ENCODE data around the gene APBA2. TPM values are rescaled to one million over a fixed set of nuclear protein-coding genes. Genes with fewer than 3 reads are reported as not detected.

APBA2 gene
- total and polyA plus RNA-seq, 2 of the 4 experiments (the other 2 are of a cell fraction) = 21.7 to 33.0 TPM

DNA sequence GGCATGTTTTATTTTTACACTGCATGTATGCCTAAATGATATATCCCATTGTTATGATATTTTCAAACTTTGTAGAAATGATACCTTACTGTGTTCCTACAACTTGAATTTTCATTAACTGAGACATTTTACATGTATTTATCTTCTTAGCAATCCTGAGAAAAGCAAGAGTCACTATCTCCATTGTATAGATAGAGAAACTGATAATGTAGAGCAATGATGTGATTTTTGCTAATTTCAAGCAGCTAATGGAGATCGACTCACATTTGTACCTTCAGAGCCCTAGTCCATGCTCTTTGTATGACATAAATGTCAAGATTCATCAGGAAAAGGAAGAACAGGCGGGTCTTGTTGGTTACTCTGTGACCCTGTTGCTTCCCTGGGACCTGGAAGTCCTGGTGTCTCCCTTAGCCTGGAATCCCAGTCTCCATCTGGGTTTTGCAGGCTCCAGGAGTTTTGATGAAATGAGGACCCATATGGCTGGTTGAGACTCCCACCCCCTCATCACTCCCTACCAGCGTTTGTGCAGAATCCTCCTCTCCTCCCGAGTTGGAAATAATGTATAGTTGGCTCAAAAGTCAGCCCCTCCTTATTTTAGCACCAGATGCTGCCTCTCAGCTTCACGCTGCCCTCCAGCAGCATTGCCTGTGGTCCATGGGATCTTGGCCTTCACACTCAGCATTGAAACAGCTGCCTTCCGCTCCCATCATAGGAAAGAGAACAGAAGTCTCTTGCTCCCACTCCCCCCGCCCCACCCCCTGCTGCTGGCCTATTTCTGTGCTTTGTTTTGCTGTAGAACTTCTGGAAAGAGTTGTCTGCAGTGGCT is 67.1 kb downstream of the APBA2 start (continued):
- no peak for TF ChIP-seq NFE2L2 (IDR thresholded peaks at IDR 0.05; ENCODE audit: low read depth, low read length)

DNA sequence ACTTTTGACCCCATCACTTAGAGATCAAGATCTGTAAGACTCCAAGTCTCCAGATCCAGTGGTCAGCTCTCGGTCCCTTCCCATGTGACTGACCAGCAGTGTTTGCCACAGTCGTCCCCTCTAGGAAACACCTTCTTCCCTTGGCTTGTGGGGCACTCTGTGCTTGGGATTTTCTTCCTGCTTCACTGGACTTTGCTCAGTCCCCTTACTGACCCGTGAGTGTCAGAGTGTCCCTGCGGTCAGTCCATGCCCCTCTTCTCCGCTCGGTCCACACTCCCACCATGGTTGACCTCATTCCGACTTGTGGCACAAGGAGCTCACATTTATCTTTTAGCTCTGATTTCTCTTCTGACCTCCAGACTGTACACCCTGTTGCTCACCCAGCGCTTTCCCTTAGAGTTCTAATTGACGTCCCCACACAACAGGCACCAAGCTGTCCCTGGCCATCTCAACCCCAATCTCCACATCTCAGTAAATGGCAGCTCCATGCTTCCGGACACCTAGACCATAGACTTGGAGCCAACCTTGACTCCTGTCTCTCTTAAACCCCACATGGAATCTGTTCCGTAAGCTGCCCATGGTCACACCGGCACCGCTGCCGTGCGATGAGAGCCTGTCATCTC is 67.9 kb downstream of the APBA2 start:
- no peak overlapping the region for H3K27ac ChIP-seq (ENCODE audit: insufficient read depth, low read length)
- POLR2A ChIA-PET (ENCODE audit: unreplicated experiment) = no interaction called here

More for the DNA sequence above, 67.9 kb downstream of the APBA2 start:
- Histone ChIP-seq H2AFZ (replicated peaks; ENCODE audit: low read length, poor library complexity) (no peak overlapping the region), H3K4me3 (ENCODE audit: insufficient read depth, low read depth, low read length) (no peak overlapping the region), H3K27me3 (ENCODE audit: control insufficient read depth, insufficient read depth, low read length) (no peaks in the 10 kb centered on the region), H2AK9ac (replicated peaks; ENCODE audit: low read depth, low read length, poor library complexity) (no peak overlapping the region), H4K20me1 (ENCODE audit: insufficient read depth, low read length) (peaks cover 3% of the 10 kb centered on the region; the same call in 1 of the 2 replicates), H2BK15ac (ENCODE audit: low read depth, low read length) (no peak overlapping the region), H3K23ac (ENCODE audit: low read depth, low read length) (no peak overlapping the region), H4K5ac (ENCODE audit: low read depth, low read length) (no peak overlapping the region), H4K91ac (ENCODE audit: insufficient read depth, low read depth, low read length) (no peak overlapping the region), H2BK120ac (ENCODE audit: low read depth, low read length) (no peak overlapping the region), H3K36me3 (ENCODE audit: control insufficient read depth, insufficient read depth, low read length) (no peaks in the 10 kb centered on the region), H3K4me1 (ENCODE audit: control insufficient read depth, insufficient read depth, low read length) (peaks cover 10% of the 10 kb centered on the region), H2BK20ac (ENCODE audit: low read depth, low read length) (no peak overlapping the region), H4K8ac (ENCODE audit: low read depth in 2 of 2, low read length in 2 of 2) (no peak overlapping the region), H3K79me1 (ENCODE audit: low read depth in 1 of 2, low read length in 2 of 2) (peaks cover 26 to 54% of the 10 kb centered on the region in 2 experiments), H3K9me1 (ENCODE audit: insufficient read depth, low read length) (peaks cover 23% of the 10 kb centered on the region), H3K4me2 (ENCODE audit: low read depth, low read length) (no peak overlapping the region), H2AK5ac (ENCODE audit: low read depth, low read length) (peak overlapping the region; percentile 29; the same call in 1 of the 2 replicates), H3K9ac (ENCODE audit: low read depth, low read length) (no peak overlapping the region), H3K18ac (ENCODE audit: low read depth, low read length) (no peak overlapping the region), H3K14ac (replicated peaks; ENCODE audit: low read depth, low read length) (no peak overlapping the region), H3K56ac (ENCODE audit: extremely low read depth, insufficient read depth, low read length) (no peak overlapping the region), H3K9me3 (ENCODE audit: control insufficient read depth, insufficient read depth, low read length) (no peaks in the 10 kb centered on the region), H3K4ac (ENCODE audit: low read depth, low read length) (no peak overlapping the region), H2BK5ac (ENCODE audit: low read depth, low read length, poor library complexity, severe bottlenecking) (no peak overlapping the region)
- in situ Hi-C loops (cut with MboI; ENCODE audit: low sequenced_read_pairs) (no loop called here), dilution Hi-C loops (cut with HindIII; ENCODE audit: low sequenced_read_pairs, unreplicated experiment) (no loop called here), intact Hi-C loops (cut with micrococcal nuclease) (no loop called here)
- BruUV-seq (replicated peaks) = no TSS peak
- ATAC-seq (ENCODE audit: low read depth) = no peak
- 89% methylated on average over 13 of the region's 15 CpGs; no CpG with 5 or more reads in 1 of the 2 experiments for WGBS, 2 experiments (ENCODE audit: extremely low coverage in 2 of 2, insufficient read length in 1 of 2)
- CTCF ChIA-PET = interaction anchor here (0.8 kb wide), 1 partner anchor 12 kb away, joined by 3 read pairs; no protein-coding TSS in a partner anchor
- no peak for TF ChIP-seq POLR2A (IDR thresholded peaks at IDR 0.05; ENCODE audit: low read depth, low read length)
- TF ChIP-seq, protein P1, sequence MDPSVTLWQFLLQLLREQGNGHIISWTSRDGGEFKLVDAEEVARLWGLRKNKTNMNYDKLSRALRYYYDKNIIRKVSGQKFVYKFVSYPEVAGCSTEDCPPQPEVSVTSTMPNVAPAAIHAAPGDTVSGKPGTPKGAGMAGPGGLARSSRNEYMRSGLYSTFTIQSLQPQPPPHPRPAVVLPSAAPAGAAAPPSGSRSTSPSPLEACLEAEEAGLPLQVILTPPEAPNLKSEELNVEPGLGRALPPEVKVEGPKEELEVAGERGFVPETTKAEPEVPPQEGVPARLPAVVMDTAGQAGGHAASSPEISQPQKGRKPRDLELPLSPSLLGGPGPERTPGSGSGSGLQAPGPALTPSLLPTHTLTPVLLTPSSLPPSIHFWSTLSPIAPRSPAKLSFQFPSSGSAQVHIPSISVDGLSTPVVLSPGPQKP (IDR thresholded peaks at IDR 0.05; ENCODE audit: borderline replicate concordance, low read depth, low read length) = no peak
- TF ChIP-seq FOS (IDR thresholded peaks at IDR 0.05; ENCODE audit: low read depth, low read length) = no peak
- TF ChIP-seq BHLHE40 (IDR thresholded peaks at IDR 0.05; ENCODE audit: low read depth, low read length) = no peak
- TF ChIP-seq RAD21 (IDR thresholded peaks at IDR 0.05; ENCODE audit: low read length) = no peak
- DNase-seq = no peak
